Choroid plexus epithelial cell (primary cell): ENCODE results near the gene EPHB1.

ENCODE experiments used
- DNase-seq: peaks from one replicate; pipeline ENCODE4 v3.0.0-alpha.2; 2010; ENCODE audit warnings: low read depth
- H3K4me3 ChIP-seq: 2 replicates; pipeline ENCODE4 v1.5.1; 2011; ENCODE audit warnings: low read depth, mild to moderate bottlenecking, control low read depth, low read length, moderate library complexity
- TF ChIP-seq, protein P1 (sequence below): conservative IDR thresholded peaks from 2 replicates; pipeline ENCODE4 v1.5.1; 2011; ENCODE audit warnings: low read depth, mild to moderate bottlenecking, control low read depth, inconsistent platforms, low read length, moderate library complexity

The EPHB1 gene

DNA sequence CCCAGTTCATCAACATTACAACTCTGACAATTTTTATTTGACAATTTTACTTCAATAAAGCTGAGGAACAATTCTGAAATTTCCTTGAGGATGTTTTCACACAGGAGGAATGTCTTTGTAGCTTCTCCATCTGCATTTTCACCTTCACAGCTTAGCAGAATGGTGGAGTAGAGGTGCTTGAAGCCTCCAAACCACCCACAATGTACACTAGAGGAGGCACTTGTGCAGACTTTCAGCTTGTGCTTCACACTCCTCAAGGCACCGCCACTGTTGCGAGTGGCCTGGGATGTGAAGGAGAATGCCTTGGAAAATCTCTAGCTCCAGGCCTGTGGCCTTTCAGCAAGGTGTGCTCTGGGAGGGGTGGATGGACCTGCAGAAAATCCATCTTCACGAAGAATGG, 181.9 kb downstream of the EPHB1 start:
- no peak for DNase-seq
- no peak overlapping the region for H3K4me3 ChIP-seq
- TF ChIP-seq, protein P1, sequence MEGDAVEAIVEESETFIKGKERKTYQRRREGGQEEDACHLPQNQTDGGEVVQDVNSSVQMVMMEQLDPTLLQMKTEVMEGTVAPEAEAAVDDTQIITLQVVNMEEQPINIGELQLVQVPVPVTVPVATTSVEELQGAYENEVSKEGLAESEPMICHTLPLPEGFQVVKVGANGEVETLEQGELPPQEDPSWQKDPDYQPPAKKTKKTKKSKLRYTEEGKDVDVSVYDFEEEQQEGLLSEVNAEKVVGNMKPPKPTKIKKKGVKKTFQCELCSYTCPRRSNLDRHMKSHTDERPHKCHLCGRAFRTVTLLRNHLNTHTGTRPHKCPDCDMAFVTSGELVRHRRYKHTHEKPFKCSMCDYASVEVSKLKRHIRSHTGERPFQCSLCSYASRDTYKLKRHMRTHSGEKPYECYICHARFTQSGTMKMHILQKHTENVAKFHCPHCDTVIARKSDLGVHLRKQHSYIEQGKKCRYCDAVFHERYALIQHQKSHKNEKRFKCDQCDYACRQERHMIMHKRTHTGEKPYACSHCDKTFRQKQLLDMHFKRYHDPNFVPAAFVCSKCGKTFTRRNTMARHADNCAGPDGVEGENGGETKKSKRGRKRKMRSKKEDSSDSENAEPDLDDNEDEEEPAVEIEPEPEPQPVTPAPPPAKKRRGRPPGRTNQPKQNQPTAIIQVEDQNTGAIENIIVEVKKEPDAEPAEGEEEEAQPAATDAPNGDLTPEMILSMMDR: no peak

DNA sequence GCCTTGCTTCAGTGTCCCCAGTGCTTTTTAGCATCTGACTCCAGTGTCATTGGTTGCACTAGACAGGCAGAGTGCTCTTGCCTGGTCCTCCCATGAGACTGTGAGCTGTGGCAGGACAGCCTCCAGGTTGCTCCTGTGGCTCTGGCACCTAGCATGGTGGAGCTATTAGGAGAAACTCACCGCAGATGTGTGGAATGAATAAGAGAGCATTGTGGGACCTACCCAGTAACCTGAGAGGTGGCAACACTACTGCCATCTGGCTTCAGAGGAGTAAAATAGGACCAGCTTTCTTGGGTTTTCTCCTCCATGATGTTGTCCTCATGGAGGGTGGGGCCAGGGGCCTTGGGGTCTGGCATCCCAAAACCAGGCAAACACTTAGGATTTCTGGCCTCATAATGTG, 183.6 kb downstream of the EPHB1 start:
- TF ChIP-seq, protein P1: no peak
- DNase-seq: no peak
- no peak overlapping the region for H3K4me3 ChIP-seq

DNA sequence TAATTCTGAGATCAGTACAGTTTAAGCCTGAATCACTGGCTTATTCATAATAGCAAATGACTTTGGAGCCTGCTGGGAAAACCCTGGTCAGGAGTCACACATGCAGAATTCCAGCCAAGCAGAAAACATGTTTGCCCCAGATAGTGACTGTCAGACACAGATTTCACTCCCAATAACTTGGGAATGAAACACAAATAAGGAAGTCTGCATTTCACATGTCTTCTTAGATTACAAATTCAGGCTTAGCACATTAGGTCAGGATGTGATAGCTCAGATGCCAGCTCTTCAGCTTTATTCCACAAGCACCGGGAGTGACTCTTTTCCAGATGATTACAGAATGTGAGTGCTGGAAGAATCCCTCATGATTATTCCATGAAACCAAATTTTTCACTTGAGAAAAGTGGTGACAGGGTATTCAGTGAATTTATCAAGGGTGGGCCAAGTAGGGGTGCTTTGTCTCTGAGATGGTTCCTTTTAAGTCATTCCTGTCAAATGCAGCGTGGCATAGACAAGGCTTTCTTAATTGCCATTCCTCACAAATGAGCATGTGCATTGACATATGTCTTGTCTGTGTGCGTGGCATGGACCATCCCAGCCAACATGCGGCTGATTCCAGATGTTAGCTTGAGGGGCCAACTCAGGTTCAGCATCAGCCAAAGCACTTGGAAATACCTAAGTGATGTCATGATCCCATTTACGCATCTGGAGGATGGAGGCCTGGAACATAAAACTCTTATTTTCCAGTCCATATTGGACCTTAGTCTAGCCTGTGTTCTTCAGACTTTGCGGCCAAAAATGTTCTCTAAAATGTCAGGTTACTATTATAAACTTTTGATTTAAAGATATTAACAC, 191.0 kb downstream of the EPHB1 start:
- H3K4me3 ChIP-seq: no peak overlapping the region
- no peak for DNase-seq
- TF ChIP-seq, protein P1: no peak

DNA sequence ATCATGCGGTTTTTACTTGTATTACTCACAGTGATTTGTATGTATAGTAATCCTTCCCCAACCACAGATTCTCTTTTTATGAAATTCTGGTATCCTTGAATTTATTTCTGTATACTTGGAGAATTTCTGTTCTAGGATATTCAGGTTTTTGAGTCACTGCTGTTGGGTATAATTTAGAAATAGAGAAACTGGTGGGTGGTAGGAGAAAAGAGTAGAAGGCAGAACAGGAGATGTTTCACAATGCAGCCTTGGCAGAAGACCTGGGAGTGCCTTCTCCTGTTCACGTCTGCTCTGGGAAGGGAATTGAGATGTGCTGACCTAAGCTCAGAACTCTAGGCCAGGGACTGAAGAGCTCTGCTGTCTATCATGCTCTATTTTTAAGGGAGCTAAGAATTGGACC, 193.6 kb downstream of the EPHB1 start:
- no peak for DNase-seq
- H3K4me3 ChIP-seq: no peak overlapping the region
- TF ChIP-seq, protein P1: no peak

DNA sequence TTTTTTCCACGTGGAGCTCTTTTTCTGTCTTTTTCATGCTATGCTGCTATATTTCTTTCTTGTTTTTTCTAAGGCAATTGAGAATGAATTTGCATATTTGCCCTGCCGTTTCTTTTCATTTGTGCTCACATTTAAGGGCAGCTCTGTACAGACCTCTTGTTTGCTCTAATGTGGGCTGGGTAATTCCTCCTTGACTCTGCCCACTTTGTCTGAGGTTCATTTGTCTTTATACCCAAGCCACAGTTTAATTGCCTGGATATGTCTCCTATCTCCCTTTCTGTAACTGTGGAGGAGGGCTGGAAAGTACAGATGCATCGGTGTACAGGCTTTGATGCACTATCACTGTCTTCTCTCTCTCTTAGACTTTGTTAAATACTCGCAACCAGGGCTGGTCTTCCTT, 195.9 kb downstream of the EPHB1 start:
- TF ChIP-seq, protein P1: no peak
- H3K4me3 ChIP-seq: no peak overlapping the region
- no peak for DNase-seq

DNA sequence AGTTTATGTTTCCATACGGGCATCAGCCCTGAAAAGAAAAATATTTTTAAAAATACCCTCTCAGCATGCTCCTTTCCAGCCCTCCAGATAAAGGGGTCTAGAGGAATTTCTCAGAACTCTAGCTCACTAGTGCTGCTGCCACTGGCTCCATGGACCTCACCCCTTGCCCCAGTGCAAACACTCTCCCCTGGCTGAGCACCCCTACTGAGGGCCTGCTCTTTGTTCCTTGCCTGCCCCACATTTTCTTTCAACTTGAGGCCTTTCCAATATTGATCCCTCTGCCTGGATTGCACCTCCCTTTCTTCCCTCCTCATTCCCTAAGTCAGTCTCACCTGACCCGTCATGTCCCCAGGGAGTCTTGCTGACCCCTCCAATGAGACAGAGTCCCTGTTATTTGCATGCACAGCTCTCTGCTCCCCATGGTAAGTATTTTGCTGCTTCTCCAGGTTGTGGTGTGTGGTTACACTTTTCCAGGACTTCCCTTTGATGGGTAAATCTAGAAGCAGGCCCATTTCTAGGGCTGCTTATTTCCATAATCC, 196.5 kb downstream of the EPHB1 start:
- TF ChIP-seq, protein P1: no peak
- H3K4me3 ChIP-seq: no peak overlapping the region
- no peak for DNase-seq

DNA sequence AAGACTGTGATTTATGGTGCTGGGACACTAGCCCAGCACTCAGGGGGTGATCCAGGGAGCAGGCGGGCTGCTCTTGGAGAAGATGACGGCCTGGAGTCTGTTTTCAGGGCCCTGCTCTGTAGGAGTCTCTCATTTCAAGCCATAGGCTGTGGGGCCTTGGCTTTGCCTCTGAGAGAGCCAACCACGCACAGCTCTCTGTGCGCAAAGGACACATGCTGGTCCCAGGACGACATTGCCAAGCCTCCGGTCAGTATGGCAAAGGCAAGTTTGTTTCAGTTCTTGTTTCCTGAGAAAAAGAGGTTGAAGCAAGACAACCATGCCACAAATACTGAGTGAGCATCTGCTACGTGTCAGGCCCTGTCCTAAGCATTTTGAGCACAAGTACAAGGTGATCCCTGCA, 197.1 kb downstream of the EPHB1 start:
- no peak for DNase-seq
- no peak overlapping the region for H3K4me3 ChIP-seq
- TF ChIP-seq, protein P1: no peak
